ENCODE results near the gene PTPRU. TPM values are rescaled to one million over a fixed set of nuclear protein-coding genes. Genes with fewer than 3 reads are reported as not detected.

Gene PTPRU
- polyA plus RNA-seq, 2 of the 4 experiments (the other 2 are of a cell fraction) = 5.7 to 6.1 TPM

DNA sequence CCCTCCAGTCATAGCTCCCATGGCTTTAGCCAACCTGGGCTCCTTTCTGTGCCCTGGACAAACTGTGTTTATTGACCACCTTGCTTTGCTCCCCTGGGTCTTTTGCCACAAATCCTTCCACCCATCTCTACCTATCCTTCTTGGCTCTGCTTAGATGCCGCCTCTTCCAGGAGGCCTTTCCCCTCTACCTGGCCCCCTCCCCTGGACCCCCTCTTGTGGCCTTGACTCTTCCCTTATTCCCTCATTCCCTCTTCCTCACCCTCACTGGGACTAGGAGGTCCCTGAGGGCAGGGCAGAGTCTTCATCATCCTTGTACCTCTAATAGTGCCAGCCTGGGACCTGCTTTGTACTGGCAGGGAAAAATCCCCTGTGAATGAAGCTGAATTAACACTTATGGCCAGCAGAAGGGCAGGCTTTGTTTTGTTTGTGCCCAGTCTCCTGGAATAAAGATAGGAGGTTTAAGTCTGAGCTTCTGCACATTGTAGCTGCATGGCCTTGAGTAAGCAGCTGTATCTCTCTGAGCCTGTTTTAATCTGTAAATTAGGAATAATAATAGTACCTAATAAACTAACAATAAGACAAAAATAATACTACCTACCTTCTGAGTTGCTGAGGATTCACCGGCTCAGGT is 13.7 kb downstream of the PTPRU start:
- ChIA-PET CTCF (interaction anchor here (1.3 kb wide), 1 partner anchor 1130 kb away, joined by 6 read pairs; no protein-coding TSS in a partner anchor), POLR2A (no interaction called here)
- ATAC-seq = no peak
- TF ChIP-seq CHD2 (IDR thresholded peaks at IDR 0.05; ENCODE audit: low read length, partially characterized antibody) = no peak
- no peak for TF ChIP-seq BHLHE40 (IDR thresholded peaks at IDR 0.05; ENCODE audit: low read depth, low read length)
- no peak for TF ChIP-seq MAFK (IDR thresholded peaks at IDR 0.05; ENCODE audit: partially characterized antibody)
- TF ChIP-seq MYC (IDR thresholded peaks at IDR 0.05; ENCODE audit: borderline replicate concordance, low read length) = no peak
- TF ChIP-seq MAX (IDR thresholded peaks at IDR 0.05) = no peak
- no peak for TF ChIP-seq JUN (IDR thresholded peaks at IDR 0.05)
- no peak for TF ChIP-seq FOSL2 (IDR thresholded peaks at IDR 0.05)
- no peak for TF ChIP-seq FOSL2 (CRISPR knock-in tag; IDR thresholded peaks at IDR 0.05)
- TF ChIP-seq CBX2 (IDR thresholded peaks at IDR 0.05; ENCODE audit: borderline replicate concordance, low read depth) = no peak
- TF ChIP-seq ATOH8 (CRISPR knock-in tag; IDR thresholded peaks at IDR 0.05; ENCODE audit: low read depth) = no peak
- no peak for TF ChIP-seq RNF2 (IDR thresholded peaks at IDR 0.05; ENCODE audit: borderline replicate concordance, low read depth)
- TF ChIP-seq ESRRA (IDR thresholded peaks at IDR 0.05; ENCODE audit: borderline replicate concordance, low read length) = no peak
- Histone ChIP-seq H3K4me1 (0 out of 3 replicates have a peak, but pooled peaks cover 4% of the 10 kb centered on the region), H3K4me2 (no peak overlapping the region), H3K4me3 (no peak overlapping the region), H3K27ac (no peak overlapping the region), H3K9me3 (no peaks in the 10 kb centered on the region)
- DNase-seq (ENCODE audit: low read depth in 1 of 2, low spot score in 1 of 2) = no peak
- no peak for FAIRE-seq
- WGBS (ENCODE audit: missing lambda C conversion rate) = 83% methylated on average over 2 of the region's 2 CpGs

GRCh38 chr1:29251164-29252124 is 15.1 kb downstream of the PTPRU start:
- Histone ChIP-seq H3K9me3 (no peaks in the 10 kb centered on the region), H3K4me2 (no peak overlapping the region), H3K4me1 (peaks cover 4% of the 10 kb centered on the region), H3K27ac (no peak overlapping the region), H3K4me3 (no peak overlapping the region)
- ATAC-seq (no peak), DNase-seq (ENCODE audit: low read depth in 1 of 2, low spot score in 1 of 2) (no peak), FAIRE-seq (no peak)
- TF ChIP-seq HOXB13 (CRISPR knock-in tag; IDR thresholded peaks at IDR 0.05; ENCODE audit: low read depth) = no peak
- peak; percentile 88 for TF ChIP-seq ZFP36 (IDR thresholded peaks at IDR 0.05; ENCODE audit: borderline replicate concordance, partially characterized antibody)
- ChIA-PET CTCF (interaction anchor here (0.6 to 1.3 kb wide), 3 partner anchors 25 to 1138 kb away, joined by 4 to 6 read pairs (median 4); no protein-coding TSS in a partner anchor), POLR2A (no interaction called here)
- WGBS (ENCODE audit: missing lambda C conversion rate) = 83% methylated on average over 7 of the region's 8 CpGs

- CTCF ChIA-PET = interaction anchor here (0.5 to 1.2 kb wide), 2 partner anchors 15 to 1414 kb away, joined by 3 read pairs; no protein-coding TSS in a partner anchor
- H3K4me2 ChIP-seq = no peak overlapping the region
- no peak for TF ChIP-seq ZFP36 (IDR thresholded peaks at IDR 0.05; ENCODE audit: borderline replicate concordance, partially characterized antibody)
- no peak for TF ChIP-seq KDM5A (IDR thresholded peaks at IDR 0.05)
- no peak for TF ChIP-seq RCOR1 (IDR thresholded peaks at IDR 0.05; ENCODE audit: low read depth, low read length)
- no peak for TF ChIP-seq POLR2A (IDR thresholded peaks at IDR 0.05; ENCODE audit: low read length)
- no peak for TF ChIP-seq NFE2L2 (conservative IDR thresholded peaks at IDR 0.05; ENCODE audit: low read length)
- TF ChIP-seq HOXB13 (CRISPR knock-in tag; IDR thresholded peaks at IDR 0.05; ENCODE audit: low read depth) = no peak
- no peak for TF ChIP-seq EHMT2 (IDR thresholded peaks at IDR 0.05; ENCODE audit: low read depth)
- no peak for TF ChIP-seq ZNF302 (CRISPR knock-in tag; IDR thresholded peaks at IDR 0.05)
- no peak for TF ChIP-seq CEBPB (IDR thresholded peaks at IDR 0.05)
- no peak for TF ChIP-seq EHF (CRISPR knock-in tag; IDR thresholded peaks at IDR 0.05)
- no peak for TF ChIP-seq RNF2 (IDR thresholded peaks at IDR 0.05; ENCODE audit: borderline replicate concordance, low read depth)
- FAIRE-seq (no peak), DNase-seq (ENCODE audit: low read depth in 1 of 2, low spot score in 1 of 2) (no peak), ATAC-seq (no peak)
- peaks cover 20% of the 10 kb centered on the region for H3K4me1 ChIP-seq
- H3K4me3 ChIP-seq = no peak overlapping the region
- H3K27ac ChIP-seq = no peak overlapping the region
- H3K9me3 ChIP-seq = no peaks in the 10 kb centered on the region
- 90% methylated on average over 3 of the region's 3 CpGs for WGBS (ENCODE audit: missing lambda C conversion rate)
- POLR2A ChIA-PET = no interaction called here
Observed at GRCh38 chr1:29253180-29253579, 16.9 kb downstream of the PTPRU start.
